CD8-positive, alpha-beta memory T cell (primary cell): ENCODE measurements around the gene ELMO1. TPM values are rescaled to one million over a fixed set of nuclear protein-coding genes. Genes with fewer than 3 reads are reported as not detected.

Experiments used
- CTCF ChIA-PET: fragments of 350-600 bp; sonication (Branson Sonifier 250); formaldehyde crosslinking; loops from one replicate; lab custom pipeline; 2021; ENCODE audit warnings: antibody characterized with exemption; lab: Charles Lee
- POLR2A ChIA-PET: fragments of 350-600 bp; sonication (Branson Sonifier 250); formaldehyde crosslinking; loops from one replicate; lab custom pipeline; 2021; ENCODE audit warnings: antibody characterized with exemption; lab: Charles Lee
- DNase-seq, 5 donors: peaks; one replicate each; pipeline versions ENCODE4 v3.0.0 to v3.0.0-alpha.2; 2020 to 2022; ENCODE audit warnings: mixed read lengths in 1 of 5
- H3K27ac ChIP-seq: one replicate; pipeline ENCODE4 v1.7.0; 2013; ENCODE audit warnings: low read depth, mild to moderate bottlenecking, low read length, moderate library complexity
- H3K27me3 ChIP-seq: 2 replicates; pipeline ENCODE4 v1.7.0; 2013; ENCODE audit warnings: low read length, mild to moderate bottlenecking; ENCODE audit not compliant: insufficient read depth, poor library complexity, severe bottlenecking
- H3K36me3 ChIP-seq: 2 replicates; pipeline ENCODE4 v1.7.0; 2013; ENCODE audit warnings: mild to moderate bottlenecking, low read length, moderate library complexity; ENCODE audit not compliant: insufficient read depth
- H3K4me1 ChIP-seq: 2 replicates; pipeline ENCODE4 v1.7.0; 2013; ENCODE audit warnings: mild to moderate bottlenecking, low read length, moderate library complexity; ENCODE audit not compliant: insufficient read depth
- H3K4me3 ChIP-seq: 2 replicates; pipeline ENCODE4 v1.7.0; 2013; ENCODE audit warnings: mild to moderate bottlenecking, low read length
- H3K9me3 ChIP-seq: 2 replicates; pipeline ENCODE4 v1.7.0; 2013; ENCODE audit warnings: mild to moderate bottlenecking, low read length
- H3K27ac Mint-ChIP-seq, 8 donors: one replicate each; pipeline ENCODE4 v1.8.0; 2020 to 2021; ENCODE audit warnings: mixed read lengths in 8 of 8, mild to moderate bottlenecking in 6 of 8, inconsistent platforms in 3 of 8, moderate library complexity in 3 of 8
- H3K27me3 Mint-ChIP-seq, 2 donors: one replicate each; pipeline ENCODE4 v1.8.0; 2020 to 2021; ENCODE audit warnings: mixed read lengths in 2 of 2, mild to moderate bottlenecking in 1 of 2, moderate library complexity in 1 of 2
- H3K36me3 Mint-ChIP-seq, 3 donors: one replicate each; pipeline ENCODE4 v1.8.0; 2020 to 2021; ENCODE audit warnings: mixed read lengths in 3 of 3, inconsistent platforms in 1 of 3, mild to moderate bottlenecking in 1 of 3
- H3K4me1 Mint-ChIP-seq, 3 donors: one replicate each; pipeline ENCODE4 v1.8.0; 2020 to 2021; ENCODE audit warnings: mixed read lengths in 3 of 3, inconsistent platforms in 1 of 3, mild to moderate bottlenecking in 1 of 3
- H3K4me3 Mint-ChIP-seq, 7 donors: one replicate each; pipeline ENCODE4 v1.8.0; 2020 to 2021; ENCODE audit warnings: mixed read lengths in 7 of 7, mild to moderate bottlenecking in 6 of 7, moderate library complexity in 4 of 7, inconsistent platforms in 2 of 7
- H3K9me3 Mint-ChIP-seq, 5 donors: one replicate each; pipeline ENCODE4 v1.8.0; 2020 to 2022; ENCODE audit warnings: mixed read lengths in 5 of 5, mild to moderate bottlenecking in 3 of 5, moderate library complexity in 2 of 5, inconsistent platforms in 1 of 5
- polyA plus RNA-seq: library from polyadenylated mRNA; unstranded; fragments of 300-500 nt; fragmentation: Illumina TruSeq; gene quantifications from one replicate; pipeline ENCODE4 v1.2.3, GENCODE V29; 2021
- total RNA-seq, 2 experiments: library from RNA; stranded (reverse); gene quantifications; one replicate each; pipeline ENCODE4 v1.2.3, GENCODE V29; 2021

The ELMO1 gene
- total and polyA plus RNA-seq, 3 experiments from 2014 or later: 65.6 to 74.4 (median 66.2) TPM

DNA sequence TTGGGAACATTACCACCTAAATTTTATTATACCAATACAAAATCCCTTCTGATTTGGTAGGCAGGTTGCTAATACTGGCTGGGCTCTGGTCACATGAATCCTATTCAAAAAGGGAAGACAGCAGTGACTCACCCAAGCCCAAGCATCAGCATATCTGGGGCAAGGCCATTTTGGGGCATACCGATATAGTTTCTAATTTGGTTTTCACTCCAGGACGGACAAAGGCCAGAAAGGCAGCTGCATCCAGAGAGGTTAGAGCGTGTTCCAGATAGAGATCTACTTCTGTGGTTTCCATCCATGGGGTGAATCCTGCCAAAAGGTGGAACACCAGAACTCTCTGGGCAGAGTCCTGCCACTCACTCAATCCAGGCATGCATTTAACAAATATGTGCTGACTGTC is 335.8 kb downstream of the ELMO1 start:
- Mint-ChIP-seq H3K4me3 (no peak overlapping the region), H3K36me3 (peaks cover 6 to 25% (median 18%) of the 10 kb centered on the region in 3 donors), H3K4me1 (peaks cover 41 to 81% (median 65%) of the 10 kb centered on the region in 3 donors), H3K9me3 (no peaks in the 10 kb centered on the region), H3K27ac (peak overlapping the region in 1 of 8 donors; percentile 17), H3K27me3 (no peaks in the 10 kb centered on the region)
- Histone ChIP-seq H3K27me3 (no peaks in the 10 kb centered on the region), H3K4me3 (no peak overlapping the region), H3K27ac (no peak overlapping the region), H3K4me1 (peaks cover 24% of the 10 kb centered on the region), H3K36me3 (no peaks in the 10 kb centered on the region), H3K9me3 (no peaks in the 10 kb centered on the region)
- POLR2A ChIA-PET: no interaction called here
- CTCF ChIA-PET: no interaction called here
- no peak for DNase-seq

GRCh38 chr7:37112218-37112617 is 336.4 kb downstream of the ELMO1 start:
- no peaks in the 10 kb centered on the region for H3K9me3 Mint-ChIP-seq
- H3K27me3 Mint-ChIP-seq: no peaks in the 10 kb centered on the region
- no peaks in the 10 kb centered on the region for H3K36me3 ChIP-seq
- no peak overlapping the region for H3K27ac ChIP-seq
- ChIA-PET CTCF (no interaction called here), POLR2A (no interaction called here)
- H3K4me3 Mint-ChIP-seq: no peak overlapping the region
- H3K4me1 Mint-ChIP-seq: peaks cover 42 to 82% (median 63%) of the 10 kb centered on the region in 3 donors
- H3K9me3 ChIP-seq: no peaks in the 10 kb centered on the region
- no peak for DNase-seq
- H3K4me1 ChIP-seq: peaks cover 18% of the 10 kb centered on the region
- no peak overlapping the region for H3K4me3 ChIP-seq
- H3K27ac Mint-ChIP-seq: peak overlapping the region in 1 of 8 donors; percentile 31
- H3K36me3 Mint-ChIP-seq: peaks cover 6 to 25% (median 19%) of the 10 kb centered on the region in 3 donors
- no peaks in the 10 kb centered on the region for H3K27me3 ChIP-seq

GRCh38 chr7:37111459-37111858 is 337.2 kb downstream of the ELMO1 start:
- Mint-ChIP-seq H3K4me1 (peaks cover 42 to 77% (median 59%) of the 10 kb centered on the region in 3 donors), H3K4me3 (no peak overlapping the region), H3K27me3 (no peaks in the 10 kb centered on the region), H3K9me3 (no peaks in the 10 kb centered on the region), H3K27ac (no peak overlapping the region), H3K36me3 (peaks cover 6 to 33% (median 19%) of the 10 kb centered on the region in 3 donors)
- Histone ChIP-seq H3K9me3 (no peaks in the 10 kb centered on the region), H3K27me3 (no peaks in the 10 kb centered on the region), H3K36me3 (no peaks in the 10 kb centered on the region), H3K4me1 (peaks cover 10% of the 10 kb centered on the region), H3K27ac (no peak overlapping the region), H3K4me3 (no peak overlapping the region)
- no peak for DNase-seq
- ChIA-PET CTCF (no interaction called here), POLR2A (no interaction called here)

- Mint-ChIP-seq H3K27ac (peak overlapping the region in 2 of 8 donors; percentile 38 to 68), H3K4me3 (no peak overlapping the region), H3K9me3 (no peaks in the 10 kb centered on the region), H3K27me3 (no peaks in the 10 kb centered on the region), H3K36me3 (peaks cover 6 to 33% (median 19%) of the 10 kb centered on the region in 3 donors), H3K4me1 (peaks cover 37 to 71% (median 53%) of the 10 kb centered on the region in 3 donors)
- Histone ChIP-seq H3K27ac (no peak overlapping the region), H3K9me3 (no peaks in the 10 kb centered on the region), H3K4me3 (no peak overlapping the region), H3K36me3 (no peaks in the 10 kb centered on the region), H3K27me3 (no peaks in the 10 kb centered on the region), H3K4me1 (peaks cover 5% of the 10 kb centered on the region)
- ChIA-PET POLR2A (no interaction called here), CTCF (no interaction called here)
- no peak for DNase-seq
Observed at GRCh38 chr7:37110660-37111424, 337.8 kb downstream of the ELMO1 start.

GRCh38 chr7:37109843-37110242 is 338.8 kb downstream of the ELMO1 start:
- no peaks in the 10 kb centered on the region for H3K27me3 ChIP-seq
- Mint-ChIP-seq H3K36me3 (peaks cover 6 to 32% (median 20%) of the 10 kb centered on the region in 3 donors), H3K27ac (peak overlapping the region in 2 of 8 donors; percentile 55 to 72), H3K4me3 (no peak overlapping the region), H3K4me1 (peaks cover 35 to 63% (median 50%) of the 10 kb centered on the region in 3 donors), H3K9me3 (no peaks in the 10 kb centered on the region), H3K27me3 (no peaks in the 10 kb centered on the region)
- no peaks in the 10 kb centered on the region for H3K9me3 ChIP-seq
- no peaks in the 10 kb centered on the region for H3K36me3 ChIP-seq
- DNase-seq: no peak
- peaks cover 5% of the 10 kb centered on the region for H3K4me1 ChIP-seq
- ChIA-PET POLR2A (no interaction called here), CTCF (no interaction called here)
- H3K27ac ChIP-seq: no peak overlapping the region
- H3K4me3 ChIP-seq: no peak overlapping the region

DNA sequence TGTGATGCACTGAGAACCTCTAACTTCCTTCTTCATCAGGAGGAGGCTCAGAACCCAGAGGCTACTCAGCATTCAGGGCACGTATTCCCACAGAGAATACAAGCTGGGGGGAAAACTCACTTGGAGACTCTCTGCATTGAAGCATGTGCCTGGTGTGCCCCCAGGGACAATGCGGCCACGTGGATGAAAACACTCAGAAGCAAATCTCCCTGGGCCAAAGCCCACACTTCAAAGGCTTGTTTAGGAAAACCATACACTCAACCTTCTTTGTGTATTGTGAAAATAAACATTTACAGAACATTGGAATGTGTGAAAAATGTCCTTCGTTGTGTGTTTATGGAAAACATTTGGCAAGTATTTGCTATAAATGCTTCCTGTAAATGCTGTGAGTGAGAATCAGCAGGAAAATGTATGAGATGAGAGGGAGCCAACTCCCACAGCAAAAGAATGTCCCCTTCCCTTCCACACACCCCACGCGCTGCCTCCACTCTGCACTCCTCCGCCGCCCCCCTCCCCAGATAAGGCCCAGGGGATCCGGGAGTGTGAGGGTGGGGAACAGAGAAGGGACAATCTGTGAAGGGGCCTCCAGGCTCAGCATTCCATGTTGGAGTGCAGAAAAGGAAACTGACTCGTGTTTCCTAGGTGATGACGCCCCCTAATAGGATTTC is 339.5 kb downstream of the ELMO1 start:
- H3K36me3 Mint-ChIP-seq: peaks cover 6 to 35% (median 20%) of the 10 kb centered on the region in 3 donors
- Histone ChIP-seq H3K4me1 (peaks cover 5% of the 10 kb centered on the region), H3K27ac (no peak overlapping the region), H3K4me3 (no peak overlapping the region), H3K27me3 (no peaks in the 10 kb centered on the region), H3K9me3 (no peaks in the 10 kb centered on the region), H3K36me3 (no peaks in the 10 kb centered on the region)
- H3K4me1 Mint-ChIP-seq: peaks cover 35 to 63% (median 49%) of the 10 kb centered on the region in 3 donors
- no peaks in the 10 kb centered on the region for H3K9me3 Mint-ChIP-seq
- ChIA-PET POLR2A (no interaction called here), CTCF (no interaction called here)
- no peak overlapping the region for H3K4me3 Mint-ChIP-seq
- H3K27ac Mint-ChIP-seq: peak overlapping the region in 3 of 8 donors; percentile 19 to 55 (median 23)
- H3K27me3 Mint-ChIP-seq: no peaks in the 10 kb centered on the region
- DNase-seq: no peak

DNA sequence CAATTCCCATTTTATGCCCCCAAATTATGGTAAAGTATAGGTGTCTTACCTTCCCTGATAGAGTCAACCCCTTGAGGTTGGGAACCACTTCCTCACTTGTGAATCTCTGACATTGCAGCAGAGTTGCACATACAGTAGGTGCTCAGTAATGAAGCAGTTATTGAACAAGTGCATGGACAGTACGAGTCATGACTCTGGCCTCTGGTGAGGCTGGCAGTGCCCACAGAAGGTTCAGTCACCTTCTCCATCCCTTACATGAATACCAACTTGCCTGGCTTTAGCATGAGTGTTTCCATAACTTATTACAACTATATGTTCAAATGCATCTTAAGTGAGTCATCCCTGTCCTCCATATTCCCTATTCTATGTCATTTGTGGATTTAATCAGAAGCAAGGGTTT is 340.0 kb downstream of the ELMO1 start:
- H3K36me3 ChIP-seq: no peaks in the 10 kb centered on the region

More for the DNA sequence above, 340.0 kb downstream of the ELMO1 start:
- H3K4me3 ChIP-seq: no peak overlapping the region
- no peak overlapping the region for H3K27ac ChIP-seq
- Mint-ChIP-seq H3K27ac (peak overlapping the region in 3 of 8 donors; percentile 5 to 60 (median 19)), H3K9me3 (no peaks in the 10 kb centered on the region), H3K4me3 (no peak overlapping the region), H3K4me1 (peaks cover 35 to 59% (median 45%) of the 10 kb centered on the region in 3 donors), H3K27me3 (no peaks in the 10 kb centered on the region), H3K36me3 (peaks cover 6 to 35% (median 20%) of the 10 kb centered on the region in 3 donors)
- H3K9me3 ChIP-seq: no peaks in the 10 kb centered on the region
- POLR2A ChIA-PET: no interaction called here
- no peak for DNase-seq
- CTCF ChIA-PET: no interaction called here
- no peaks in the 10 kb centered on the region for H3K27me3 ChIP-seq
- peaks cover 5% of the 10 kb centered on the region for H3K4me1 ChIP-seq
